IMR-90 (cell line): ENCODE data around the gene FAM83F. TPM values are rescaled to one million over a fixed set of nuclear protein-coding genes. Genes with fewer than 3 reads are reported as not detected.

Experiments used
- ATAC-seq: fragments of 200-7000 bp; cut with Tn5 transposase; 2 replicates; pipeline ENCODE4 v1.9.1; 2020; ENCODE audit warnings: low read depth, mild to moderate bottlenecking, moderate library complexity
- BruUV-seq: library from RNA; stranded (reverse); fragments of 400-500 nt; replicated peaks from 2 replicates; lab custom pipeline; 2021; lab: Mats Ljungman, UMichigan
- CTCF ChIA-PET: fragments of 300-600 bp; formaldehyde crosslinking; extraction: SDS; loops from one replicate; lab custom pipeline; 2021; ENCODE audit warnings: antibody characterized with exemption; lab: Yijun Ruan, JAX
- POLR2A ChIA-PET: fragments of 300-600 bp; sonication (Branson Sonifier 250); formaldehyde crosslinking; loops from one replicate; lab custom pipeline; 2022; ENCODE audit warnings: antibody characterized with exemption; ENCODE audit not compliant: unreplicated experiment; lab: Charles Lee
- DNase-seq: peaks from one replicate; pipeline ENCODE4 v3.0.0; 2013
- H2AFZ ChIP-seq: replicated peaks from 2 replicates; pipeline ENCODE3; 2013; ENCODE audit warnings: low read length, mild to moderate bottlenecking; ENCODE audit not compliant: poor library complexity
- H2AK5ac ChIP-seq: 2 replicates; pipeline ENCODE4 v1.6.1; 2013; ENCODE audit warnings: low read depth, low read length, inconsistent platforms
- H2AK9ac ChIP-seq: replicated peaks from 2 replicates; pipeline ENCODE3; 2013; ENCODE audit warnings: mild to moderate bottlenecking, low read depth, low read length, moderate library complexity; ENCODE audit not compliant: poor library complexity
- H2BK120ac ChIP-seq: 2 replicates; pipeline ENCODE4 v1.6.1; 2013; ENCODE audit warnings: low read depth, low read length, inconsistent platforms
- H2BK15ac ChIP-seq: 3 replicates; pipeline ENCODE4 v1.6.1; 2013; ENCODE audit warnings: low read depth, low read length, inconsistent platforms
- H2BK20ac ChIP-seq: 2 replicates; pipeline ENCODE4 v1.6.1; 2013; ENCODE audit warnings: low read depth, mild to moderate bottlenecking, inconsistent platforms, low read length, moderate library complexity
- H2BK5ac ChIP-seq: 2 replicates; pipeline ENCODE4 v1.6.1; 2013; ENCODE audit warnings: mild to moderate bottlenecking, low read depth, low read length, inconsistent platforms; ENCODE audit not compliant: poor library complexity, severe bottlenecking
- H3K14ac ChIP-seq: replicated peaks from 2 replicates; pipeline ENCODE4 v1.6.1; 2013; ENCODE audit warnings: low read depth, low read length, inconsistent platforms
- H3K18ac ChIP-seq: 2 replicates; pipeline ENCODE4 v1.6.1; 2013; ENCODE audit warnings: low read depth, low read length, control low read depth
- H3K23ac ChIP-seq: 2 replicates; pipeline ENCODE4 v1.6.1; 2013; ENCODE audit warnings: low read depth, low read length, inconsistent platforms
- H3K27ac ChIP-seq: 2 replicates; pipeline ENCODE4 v1.5.1; 2013; ENCODE audit warnings: mild to moderate bottlenecking, control low read depth, low read length; ENCODE audit not compliant: insufficient read depth
- H3K27me3 ChIP-seq: 2 replicates; pipeline ENCODE4 v1.6.1; 2013; ENCODE audit warnings: low read length; ENCODE audit not compliant: control insufficient read depth, insufficient read depth
- H3K36me3 ChIP-seq: 2 replicates; pipeline ENCODE4 v1.6.1; 2013; ENCODE audit warnings: low read length, mixed read lengths; ENCODE audit not compliant: control insufficient read depth, insufficient read depth
- H3K4ac ChIP-seq: 2 replicates; pipeline ENCODE4 v1.6.1; 2013; ENCODE audit warnings: low read depth, low read length, inconsistent platforms
- H3K4me1 ChIP-seq: 2 replicates; pipeline ENCODE4 v1.6.1; 2013; ENCODE audit warnings: low read length, mixed read lengths; ENCODE audit not compliant: control insufficient read depth, insufficient read depth
- H3K4me2 ChIP-seq: 2 replicates; pipeline ENCODE4 v1.6.1; 2013; ENCODE audit warnings: low read depth, mild to moderate bottlenecking, control low read depth, low read length, moderate library complexity
- H3K4me3 ChIP-seq: 2 replicates; pipeline ENCODE4 v1.5.1; 2013; ENCODE audit warnings: low read depth, mild to moderate bottlenecking, control low read depth, low read length, moderate library complexity; ENCODE audit not compliant: insufficient read depth
- H3K56ac ChIP-seq: 2 replicates; pipeline ENCODE4 v1.6.1; 2013; ENCODE audit warnings: low read length, inconsistent platforms; ENCODE audit not compliant: insufficient read depth; ENCODE audit errors: extremely low read depth
- H3K79me1 ChIP-seq, 2 experiments: 2 replicates each; pipeline ENCODE4 v1.6.1; 2013; ENCODE audit warnings: low read length in 2 of 2, inconsistent platforms in 1 of 2, low read depth in 1 of 2
- H3K9ac ChIP-seq: 2 replicates; pipeline ENCODE4 v1.6.1; 2013; ENCODE audit warnings: low read depth, low read length, control low read depth
- H3K9me1 ChIP-seq: 2 replicates; pipeline ENCODE4 v1.6.1; 2013; ENCODE audit warnings: low read length, inconsistent platforms; ENCODE audit not compliant: insufficient read depth
- H3K9me3 ChIP-seq: 2 replicates; pipeline ENCODE4 v1.6.1; 2013; ENCODE audit warnings: low read length; ENCODE audit not compliant: control insufficient read depth, insufficient read depth
- H4K20me1 ChIP-seq: 2 replicates; pipeline ENCODE4 v1.6.1; 2013; ENCODE audit warnings: low read length, inconsistent platforms; ENCODE audit not compliant: insufficient read depth
- H4K5ac ChIP-seq: 2 replicates; pipeline ENCODE4 v1.6.1; 2013; ENCODE audit warnings: mild to moderate bottlenecking, low read depth, low read length, control low read depth
- H4K8ac ChIP-seq, 2 experiments: 2 replicates each; pipeline ENCODE4 v1.6.1; 2013; ENCODE audit warnings: low read depth in 2 of 2, low read length in 2 of 2, control low read depth in 1 of 2, inconsistent platforms in 1 of 2
- H4K91ac ChIP-seq: 2 replicates; pipeline ENCODE4 v1.6.1; 2013; ENCODE audit warnings: low read depth, low read length, inconsistent platforms; ENCODE audit not compliant: insufficient read depth
- BHLHE40 ChIP-seq: fragments of 150-350 bp; IDR thresholded peaks from 2 replicates; pipeline ENCODE4 v1.6.1; 2016; ENCODE audit warnings: mild to moderate bottlenecking, low read depth, low read length
- CEBPB ChIP-seq: IDR thresholded peaks from 2 replicates; pipeline ENCODE4 v1.6.1; 2012; ENCODE audit warnings: low read depth, low read length, improper control_type of control experiment
- CHD1 ChIP-seq: IDR thresholded peaks from 2 replicates; pipeline ENCODE4 v1.6.1; 2012; ENCODE audit warnings: low read depth, low read length, improper control_type of control experiment
- FOS ChIP-seq: fragments of 150-350 bp; IDR thresholded peaks from 2 replicates; pipeline ENCODE4 v1.6.1; 2016; ENCODE audit warnings: low read depth, low read length
- MAZ ChIP-seq: IDR thresholded peaks from 2 replicates; pipeline ENCODE4 v1.6.1; 2012; ENCODE audit warnings: low read depth, mild to moderate bottlenecking, low read length, improper control_type of control experiment, moderate library complexity, borderline replicate concordance
- MXI1 ChIP-seq: IDR thresholded peaks from 2 replicates; pipeline ENCODE4 v1.6.1; 2012; ENCODE audit warnings: low read depth, mild to moderate bottlenecking, low read length, moderate library complexity, borderline replicate concordance
- NFE2L2 ChIP-seq: fragments of 150-350 bp; IDR thresholded peaks from 2 replicates; pipeline ENCODE4 v1.6.1; 2016; ENCODE audit warnings: low read depth, mild to moderate bottlenecking, low read length
- POLR2A ChIP-seq: IDR thresholded peaks from 2 replicates; pipeline ENCODE4 v1.6.1; 2012; ENCODE audit warnings: mild to moderate bottlenecking, low read depth, low read length
- RAD21 ChIP-seq: IDR thresholded peaks from 2 replicates; pipeline ENCODE4 v1.6.1; 2012; ENCODE audit warnings: low read length, improper control_type of control experiment
- RCOR1 ChIP-seq: IDR thresholded peaks from 2 replicates; pipeline ENCODE4 v1.6.1; 2012; ENCODE audit warnings: mild to moderate bottlenecking, low read length, improper control_type of control experiment; ENCODE audit not compliant: insufficient replicate concordance
- RFX5 ChIP-seq: IDR thresholded peaks from 2 replicates; pipeline ENCODE4 v1.8.0; 2012; ENCODE audit warnings: low read depth, mild to moderate bottlenecking, low read length, moderate library complexity
- SMC3 ChIP-seq: fragments of 150-350 bp; IDR thresholded peaks from 2 replicates; pipeline ENCODE4 v1.6.1; 2016; ENCODE audit warnings: low read depth, mild to moderate bottlenecking, antibody characterized with exemption, low read length, moderate library complexity
- WGBS, 2 experiments: methylation state at CpG; one replicate each; pipeline versions ENCODE4 v1.1.5 to v1.1.7; 2013; ENCODE audit warnings: missing lambda C conversion rate in 2 of 2; ENCODE audit not compliant: insufficient read length in 1 of 2; ENCODE audit errors: extremely low coverage in 2 of 2; 5-methylcytosine and 5-hydroxymethylcytosine counted together
- dilution Hi-C: fragments of 300-500 bp; cut with HindIII; formaldehyde crosslinking; loops from one replicate; pipeline ENCODE4 v1.14.3; 2018; ENCODE audit warnings: low sequenced_read_pairs; ENCODE audit not compliant: unreplicated experiment
- in situ Hi-C: fragments of 300-500 bp; cut with MboI; formaldehyde crosslinking; loops from 3 replicates; pipeline ENCODE4 v1.14.3; 2019; ENCODE audit warnings: low sequenced_read_pairs, inconsistent platforms, mixed read lengths
- intact Hi-C: fragments of 100-400 bp; cut with micrococcal nuclease; formaldehyde crosslinking; loops from 2 replicates; pipeline ENCODE4 v1.10.0; 2022
- polyA plus RNA-seq, 3 experiments: library from polyadenylated mRNA; depleted of rRNA; stranded (reverse); fragments of >200 nt; gene quantifications; 2 replicates each; pipeline ENCODE4 v1.2.3, GENCODE V29; 2012; ENCODE audit warnings: low replicate concordance in 1 of 3
- total RNA-seq: library from RNA; depleted of rRNA; stranded (reverse); fragments of >200 nt; gene quantifications from 2 replicates; pipeline ENCODE4 v1.2.3, GENCODE V29; 2012
- TF ChIP-seq, protein P1 (sequence below): fragments of 150-350 bp; IDR thresholded peaks from 2 replicates; pipeline ENCODE4 v1.6.1; 2016; ENCODE audit warnings: low read depth, mild to moderate bottlenecking, low read length, moderate library complexity, borderline replicate concordance
- TF ChIP-seq, protein P2 (sequence below): conservative IDR thresholded peaks from 2 replicates; pipeline ENCODE4 v1.5.1; 2012; ENCODE audit warnings: mild to moderate bottlenecking, low read depth, low read length, improper control_type of control experiment
- TF ChIP-seq, protein P3 (sequence below): fragments of 150-350 bp; IDR thresholded peaks from 2 replicates; pipeline ENCODE4 v1.6.1; 2017; ENCODE audit warnings: mild to moderate bottlenecking, antibody characterized with exemption, low read length, low read depth

The FAM83F gene
- total and polyA plus RNA-seq, 2 of the 4 experiments (the other 2 are of a cell fraction): not detected

DNA sequence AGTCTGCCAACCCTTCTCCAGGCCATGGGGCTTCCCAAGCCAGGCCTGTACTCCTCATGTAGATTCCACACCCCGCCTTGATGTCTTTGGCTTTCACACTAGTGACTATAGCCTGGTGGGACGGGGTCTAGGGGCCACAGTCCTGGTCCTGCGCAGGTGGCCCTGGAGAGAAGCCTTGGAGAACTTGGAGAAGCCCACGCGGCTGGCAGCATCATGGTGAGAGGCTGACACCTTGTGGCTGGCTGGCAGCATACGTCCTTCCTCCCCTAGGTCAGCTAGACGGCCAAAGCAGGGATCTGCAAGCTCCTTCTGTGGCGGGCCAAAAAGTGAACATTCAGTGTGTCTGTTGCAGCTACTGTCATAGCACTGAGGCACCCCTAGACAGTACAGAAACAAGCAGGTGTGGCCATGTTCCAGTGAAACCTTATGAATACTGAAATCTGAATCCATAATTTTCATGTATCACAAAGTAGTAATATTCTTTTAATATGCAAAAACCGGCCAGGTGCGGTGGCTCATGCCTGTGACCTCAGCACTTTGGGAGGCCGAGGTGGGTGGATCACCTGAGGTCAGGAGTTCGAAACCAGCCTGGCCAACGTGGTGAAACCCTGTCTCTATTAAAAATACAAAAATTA lies 42.0 kb downstream of the FAM83F start:
- Histone ChIP-seq H3K23ac (no peak overlapping the region), H3K9ac (no peak overlapping the region), H4K8ac (no peak overlapping the region), H2BK20ac (no peak overlapping the region), H2BK120ac (no peak overlapping the region), H3K4ac (no peak overlapping the region), H3K36me3 (no peaks in the 10 kb centered on the region), H2AK5ac (no peak overlapping the region), H2BK15ac (no peak overlapping the region), H3K56ac (no peak overlapping the region), H3K14ac (no peak overlapping the region), H4K91ac (no peak overlapping the region), H3K27ac (no peak overlapping the region), H2BK5ac (no peak overlapping the region), H3K27me3 (peaks cover 59% of the 10 kb centered on the region), H2AFZ (no peak overlapping the region), H3K9me3 (no peaks in the 10 kb centered on the region), H2AK9ac (no peak overlapping the region), H3K9me1 (no peaks in the 10 kb centered on the region), H3K18ac (no peak overlapping the region), H3K4me2 (no peak overlapping the region), H3K4me3 (no peak overlapping the region), H4K5ac (no peak overlapping the region), H3K4me1 (no peaks in the 10 kb centered on the region), H4K20me1 (no peaks in the 10 kb centered on the region), H3K79me1 (no peaks in the 10 kb centered on the region)
- in situ Hi-C loops (loop anchor here (25.0 kb wide), 1 partner anchor 874 kb away; the partner anchor contains the start of gene CBX7), dilution Hi-C loops (no loop called here), intact Hi-C loops (loop anchor here (2.0 kb wide), 1 partner anchor 312 kb away; no protein-coding TSS in a partner anchor)
- WGBS, 2 experiments: 100% methylated on average over 1 of the region's 13 CpGs; no CpG with 5 or more reads in 1 of the 2 experiments
- DNase-seq: peak; percentile 76
- no TSS peak for BruUV-seq
- ChIA-PET CTCF (interaction anchor here (0.6 to 1.8 kb wide), 6 partner anchors 8 to 502 kb away, joined by 3 to 12 read pairs (median 4); no protein-coding TSS in a partner anchor), POLR2A (interaction anchor here (1.0 kb wide), 1 partner anchor 502 kb away, joined by 4 read pairs; no protein-coding TSS in a partner anchor)
- peak; percentile 96 for ATAC-seq
- TF ChIP-seq NFE2L2: no peak
- peak; percentile 92 for TF ChIP-seq RAD21
- TF ChIP-seq, protein P1, sequence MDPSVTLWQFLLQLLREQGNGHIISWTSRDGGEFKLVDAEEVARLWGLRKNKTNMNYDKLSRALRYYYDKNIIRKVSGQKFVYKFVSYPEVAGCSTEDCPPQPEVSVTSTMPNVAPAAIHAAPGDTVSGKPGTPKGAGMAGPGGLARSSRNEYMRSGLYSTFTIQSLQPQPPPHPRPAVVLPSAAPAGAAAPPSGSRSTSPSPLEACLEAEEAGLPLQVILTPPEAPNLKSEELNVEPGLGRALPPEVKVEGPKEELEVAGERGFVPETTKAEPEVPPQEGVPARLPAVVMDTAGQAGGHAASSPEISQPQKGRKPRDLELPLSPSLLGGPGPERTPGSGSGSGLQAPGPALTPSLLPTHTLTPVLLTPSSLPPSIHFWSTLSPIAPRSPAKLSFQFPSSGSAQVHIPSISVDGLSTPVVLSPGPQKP: no peak
- no peak for TF ChIP-seq MXI1
- peak; percentile 91 for TF ChIP-seq SMC3
- TF ChIP-seq, protein P2, sequence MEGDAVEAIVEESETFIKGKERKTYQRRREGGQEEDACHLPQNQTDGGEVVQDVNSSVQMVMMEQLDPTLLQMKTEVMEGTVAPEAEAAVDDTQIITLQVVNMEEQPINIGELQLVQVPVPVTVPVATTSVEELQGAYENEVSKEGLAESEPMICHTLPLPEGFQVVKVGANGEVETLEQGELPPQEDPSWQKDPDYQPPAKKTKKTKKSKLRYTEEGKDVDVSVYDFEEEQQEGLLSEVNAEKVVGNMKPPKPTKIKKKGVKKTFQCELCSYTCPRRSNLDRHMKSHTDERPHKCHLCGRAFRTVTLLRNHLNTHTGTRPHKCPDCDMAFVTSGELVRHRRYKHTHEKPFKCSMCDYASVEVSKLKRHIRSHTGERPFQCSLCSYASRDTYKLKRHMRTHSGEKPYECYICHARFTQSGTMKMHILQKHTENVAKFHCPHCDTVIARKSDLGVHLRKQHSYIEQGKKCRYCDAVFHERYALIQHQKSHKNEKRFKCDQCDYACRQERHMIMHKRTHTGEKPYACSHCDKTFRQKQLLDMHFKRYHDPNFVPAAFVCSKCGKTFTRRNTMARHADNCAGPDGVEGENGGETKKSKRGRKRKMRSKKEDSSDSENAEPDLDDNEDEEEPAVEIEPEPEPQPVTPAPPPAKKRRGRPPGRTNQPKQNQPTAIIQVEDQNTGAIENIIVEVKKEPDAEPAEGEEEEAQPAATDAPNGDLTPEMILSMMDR: peak; percentile 86
- TF ChIP-seq POLR2A: no peak
- TF ChIP-seq, protein P3, sequence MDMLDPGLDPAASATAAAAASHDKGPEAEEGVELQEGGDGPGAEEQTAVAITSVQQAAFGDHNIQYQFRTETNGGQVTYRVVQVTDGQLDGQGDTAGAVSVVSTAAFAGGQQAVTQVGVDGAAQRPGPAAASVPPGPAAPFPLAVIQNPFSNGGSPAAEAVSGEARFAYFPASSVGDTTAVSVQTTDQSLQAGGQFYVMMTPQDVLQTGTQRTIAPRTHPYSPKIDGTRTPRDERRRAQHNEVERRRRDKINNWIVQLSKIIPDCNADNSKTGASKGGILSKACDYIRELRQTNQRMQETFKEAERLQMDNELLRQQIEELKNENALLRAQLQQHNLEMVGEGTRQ: no peak
- TF ChIP-seq RCOR1: no peak
- TF ChIP-seq CEBPB: no peak
- no peak for TF ChIP-seq CHD1
- no peak for TF ChIP-seq MAZ
- no peak for TF ChIP-seq FOS
- TF ChIP-seq RFX5: no peak
- TF ChIP-seq BHLHE40: no peak
